Measurements from ENCODE around the gene PDILT. TPM values are rescaled to one million over a fixed set of nuclear protein-coding genes. Genes with fewer than 3 reads are reported as not detected.

The PDILT gene
- polyA plus RNA-seq, 6 donors from 2014 or later = not detected

- peak overlapping the region in 1 of 6 donors; percentile 55 for H3K27ac Mint-ChIP-seq
- ATAC-seq (ENCODE audit: low read depth in 2 of 2) (no peak), DNase-seq (no peak)
- H3K27me3 Mint-ChIP-seq = peaks cover 0 to 4% (median 0%) of the 10 kb centered on the region in 3 donors
- H3K4me3 Mint-ChIP-seq = no peak overlapping the region
- H3K4me1 Mint-ChIP-seq = no peaks in the 10 kb centered on the region
- no peaks in the 10 kb centered on the region for H3K36me3 Mint-ChIP-seq
- no peaks in the 10 kb centered on the region for H3K9me3 Mint-ChIP-seq
These were observed 7.0 kb downstream of the PDILT start for GRCh38 chr16:20397468-20398074.

- Mint-ChIP-seq H3K27me3 (peaks cover 0 to 4% (median 0%) of the 10 kb centered on the region in 3 donors), H3K9me3 (no peaks in the 10 kb centered on the region), H3K4me1 (no peaks in the 10 kb centered on the region), H3K4me3 (no peak overlapping the region), H3K36me3 (no peaks in the 10 kb centered on the region), H3K27ac (peak overlapping the region in 1 of 6 donors; percentile 55)
- DNase-seq (no peak), ATAC-seq (ENCODE audit: low read depth in 2 of 2) (no peak)
These were observed 7.6 kb downstream of the PDILT start for GRCh38 chr16:20396846-20397467.

GRCh38 chr16:20395946-20396345 is 8.6 kb downstream of the PDILT start:
- no peak for DNase-seq
- peak overlapping the region in 1 of 6 donors; percentile 54 for H3K27ac Mint-ChIP-seq
- peaks cover 0 to 4% (median 0%) of the 10 kb centered on the region in 3 donors for H3K27me3 Mint-ChIP-seq
- H3K9me3 Mint-ChIP-seq = no peaks in the 10 kb centered on the region
- no peaks in the 10 kb centered on the region for H3K36me3 Mint-ChIP-seq
- H3K4me3 Mint-ChIP-seq = no peak overlapping the region
- ATAC-seq (ENCODE audit: low read depth in 2 of 2) = no peak
- no peaks in the 10 kb centered on the region for H3K4me1 Mint-ChIP-seq

DNA sequence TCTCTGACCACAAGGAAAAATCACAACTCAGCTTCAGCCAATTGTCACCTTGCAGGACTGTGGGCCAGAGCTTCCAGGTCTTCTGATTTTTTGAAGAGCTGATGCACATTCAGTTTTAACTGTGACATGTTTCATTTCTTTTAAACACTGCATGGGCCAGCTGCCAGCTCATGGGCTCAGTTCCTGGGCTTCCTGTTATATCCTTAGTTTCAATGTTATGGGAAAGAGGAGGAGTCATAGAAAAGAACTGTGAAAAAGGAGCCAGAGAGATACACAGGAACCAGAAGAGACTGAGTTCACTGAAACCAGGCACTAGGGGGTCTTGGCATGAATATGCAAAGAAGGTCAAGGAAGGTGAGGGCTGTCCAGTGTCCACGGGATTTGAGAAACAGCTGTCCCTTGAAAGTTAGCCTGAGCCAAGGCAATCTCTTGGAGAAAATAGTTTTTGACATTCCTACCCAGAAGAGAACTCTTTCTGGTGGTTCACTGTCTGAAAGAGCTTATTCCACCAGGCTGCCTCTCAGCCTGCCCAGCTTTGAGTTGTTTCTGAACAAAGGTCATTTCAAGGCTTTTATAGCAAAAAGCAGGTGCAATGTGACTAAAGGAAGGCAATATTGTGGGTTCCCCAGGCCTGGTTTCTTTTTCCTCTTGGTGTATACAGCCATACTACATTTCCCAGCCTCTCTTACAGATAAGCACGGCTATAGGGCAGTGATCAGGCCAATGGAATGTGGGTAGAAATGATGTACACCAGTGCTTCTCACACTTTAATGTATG is 10.5 kb downstream of the PDILT start:
- ATAC-seq (ENCODE audit: low read depth in 2 of 2) (no peak), DNase-seq (no peak)
- Mint-ChIP-seq H3K4me3 (no peak overlapping the region), H3K27me3 (peaks cover 0 to 4% (median 0%) of the 10 kb centered on the region in 3 donors), H3K36me3 (no peaks in the 10 kb centered on the region), H3K4me1 (no peaks in the 10 kb centered on the region), H3K9me3 (no peaks in the 10 kb centered on the region), H3K27ac (no peak overlapping the region)

- ATAC-seq (ENCODE audit: low read depth in 2 of 2) (no peak), DNase-seq (no peak)
- Mint-ChIP-seq H3K4me3 (no peak overlapping the region), H3K36me3 (no peaks in the 10 kb centered on the region), H3K4me1 (no peaks in the 10 kb centered on the region), H3K27me3 (peaks cover 8 to 16% (median 15%) of the 10 kb centered on the region in 3 donors), H3K27ac (no peak overlapping the region), H3K9me3 (no peaks in the 10 kb centered on the region)
These were observed 13.5 kb downstream of the PDILT start for GRCh38 chr16:20391045-20391444.

GRCh38 chr16:20388854-20389253 is 15.7 kb downstream of the PDILT start:
- Mint-ChIP-seq H3K36me3 (no peaks in the 10 kb centered on the region), H3K27ac (no peak overlapping the region), H3K4me3 (no peak overlapping the region), H3K4me1 (no peaks in the 10 kb centered on the region), H3K27me3 (peaks cover 15 to 18% (median 16%) of the 10 kb centered on the region in 3 donors), H3K9me3 (no peaks in the 10 kb centered on the region)
- DNase-seq = no peak
- ATAC-seq (ENCODE audit: low read depth in 2 of 2) = no peak

GRCh38 chr16:20387978-20388377 is 16.6 kb downstream of the PDILT start:
- Mint-ChIP-seq H3K4me3 (peak overlapping the region in 1 of 8 donors; percentile 2), H3K27ac (peak overlapping the region in 1 of 6 donors; percentile 19), H3K27me3 (peaks cover 15 to 22% (median 22%) of the 10 kb centered on the region in 3 donors), H3K4me1 (peaks cover 0 to 5% (median 0%) of the 10 kb centered on the region in 3 donors), H3K36me3 (no peaks in the 10 kb centered on the region), H3K9me3 (no peaks in the 10 kb centered on the region)
- DNase-seq = no peak
- ATAC-seq (ENCODE audit: low read depth in 2 of 2) = no peak

DNA sequence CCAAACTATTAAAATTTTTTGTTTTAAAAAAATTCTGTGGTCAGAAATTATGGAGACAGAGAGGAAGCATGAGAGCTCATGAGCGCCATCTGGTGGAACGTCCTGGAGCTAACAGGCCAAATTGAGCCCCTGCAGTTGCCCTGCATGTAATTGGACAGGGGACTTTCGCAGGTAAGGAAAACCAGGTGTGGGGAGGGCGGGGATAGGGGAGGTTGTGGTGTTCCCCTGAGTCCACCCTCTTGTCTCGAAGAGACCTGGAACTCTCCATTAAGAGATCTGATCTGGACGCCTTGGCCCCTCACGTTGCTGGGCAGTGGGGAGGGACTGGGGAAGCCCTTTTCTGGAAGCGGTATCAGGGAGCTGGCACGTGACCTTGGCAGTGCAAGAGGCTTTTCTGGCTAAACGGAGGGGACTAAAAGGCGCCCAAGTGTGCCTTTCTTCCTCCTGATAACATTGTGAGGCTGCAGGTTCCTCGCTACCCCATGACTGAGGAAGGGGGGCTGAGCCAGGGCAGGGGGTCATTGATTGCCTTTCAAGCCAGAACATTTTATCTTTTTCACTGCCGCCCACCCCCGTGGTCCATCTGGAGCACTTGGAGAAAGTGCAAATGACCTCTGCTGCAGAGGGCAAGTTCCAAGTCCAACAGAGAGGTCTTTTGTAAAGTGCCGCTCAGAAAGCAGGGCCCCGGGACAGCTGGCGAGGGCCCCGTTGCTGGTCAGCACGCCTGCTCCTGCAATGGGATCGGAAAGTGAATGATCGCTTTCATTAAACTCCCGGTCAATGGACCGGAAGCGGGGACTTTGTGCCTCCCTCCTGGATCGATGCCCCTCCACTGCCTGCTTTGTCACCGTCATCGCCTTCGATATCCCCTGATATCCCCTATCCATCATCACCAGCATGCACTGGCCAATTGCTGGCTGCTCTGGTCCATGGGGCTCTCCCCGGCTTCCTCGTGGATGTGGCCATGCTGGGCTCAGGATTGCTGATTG is 18.4 kb downstream of the PDILT start:
- ATAC-seq (ENCODE audit: low read depth in 2 of 2) (no peak), DNase-seq (peak; percentile 12)
- H3K36me3 Mint-ChIP-seq = no peaks in the 10 kb centered on the region
- H3K9me3 Mint-ChIP-seq = no peaks in the 10 kb centered on the region
- peaks cover 0 to 5% (median 0%) of the 10 kb centered on the region in 3 donors for H3K4me1 Mint-ChIP-seq
- peaks cover 15 to 22% (median 22%) of the 10 kb centered on the region in 3 donors for H3K27me3 Mint-ChIP-seq
- H3K4me3 Mint-ChIP-seq = no peak overlapping the region
- no peak overlapping the region for H3K27ac Mint-ChIP-seq

GRCh38 chr16:20383106-20384029 is 21.2 kb downstream of the PDILT start:
- Mint-ChIP-seq H3K27me3 (peaks cover 17 to 32% (median 22%) of the 10 kb centered on the region in 3 donors), H3K36me3 (no peaks in the 10 kb centered on the region), H3K9me3 (peaks cover 0 to under 1% (median 0%) of the 10 kb centered on the region in 7 donors), H3K4me1 (peaks cover 0 to 5% (median 0%) of the 10 kb centered on the region in 3 donors), H3K27ac (no peak overlapping the region), H3K4me3 (no peak overlapping the region)
- ATAC-seq (ENCODE audit: low read depth in 2 of 2) = peak in 1 of 2 donors; percentile 39
- peak; percentile 6 for DNase-seq

- peaks cover 16 to 29% (median 19%) of the 10 kb centered on the region in 3 donors for H3K27me3 Mint-ChIP-seq
- H3K9me3 Mint-ChIP-seq = peaks cover 0 to 2% (median 0%) of the 10 kb centered on the region in 7 donors
- DNase-seq (no peak), ATAC-seq (ENCODE audit: low read depth in 2 of 2) (no peak)
- H3K27ac Mint-ChIP-seq = no peak overlapping the region
- H3K4me3 Mint-ChIP-seq = no peak overlapping the region
- H3K4me1 Mint-ChIP-seq = peaks cover 0 to 5% (median 0%) of the 10 kb centered on the region in 3 donors
- H3K36me3 Mint-ChIP-seq = no peaks in the 10 kb centered on the region
These were observed 22.2 kb downstream of the PDILT start for GRCh38 chr16:20382202-20382948.

DNA sequence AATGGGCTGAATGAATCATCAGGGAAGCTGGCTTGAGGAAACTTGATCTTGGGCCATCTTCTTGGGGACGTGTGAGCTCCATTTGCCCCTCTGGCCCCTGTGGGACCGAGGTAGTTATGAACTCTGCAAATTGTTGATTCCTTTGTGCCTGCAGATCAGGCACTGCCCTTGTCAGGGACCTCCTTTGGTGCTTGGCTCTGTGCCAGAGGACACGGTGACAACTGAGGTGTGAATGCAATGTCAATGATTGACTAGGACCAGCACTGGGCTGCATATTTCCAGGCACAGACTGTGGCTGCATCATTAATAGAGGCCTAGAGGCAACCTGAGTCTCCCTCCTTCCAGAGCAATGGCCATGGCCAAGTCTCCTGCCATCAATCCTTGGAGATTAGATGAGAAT is 23.8 kb downstream of the PDILT start:
- DNase-seq = no peak
- no peak overlapping the region for H3K27ac Mint-ChIP-seq
- no peak overlapping the region for H3K4me3 Mint-ChIP-seq
- H3K4me1 Mint-ChIP-seq = peaks cover 0 to 5% (median 0%) of the 10 kb centered on the region in 3 donors
- H3K27me3 Mint-ChIP-seq = peaks cover 12 to 28% (median 14%) of the 10 kb centered on the region in 3 donors
- no peak for ATAC-seq (ENCODE audit: low read depth in 2 of 2)
- H3K36me3 Mint-ChIP-seq = no peaks in the 10 kb centered on the region
- peaks cover 0 to 2% (median 0%) of the 10 kb centered on the region in 7 donors for H3K9me3 Mint-ChIP-seq

All from naive B cell (primary cell).